MM.1S (cell line): ENCODE data around the gene SEPTIN10.

Experiments used
- EZH2 ChIP-seq: fragments of 300-600 bp; sonication (generic); optimal IDR thresholded peaks from 2 replicates; pipeline ENCODE3; 2017; ENCODE audit warnings: low read depth, mild to moderate bottlenecking, antibody characterized with exemption, low read length, mixed read lengths
- EZH2phosphoT487 ChIP-seq: fragments of 300-600 bp; sonication (generic); IDR thresholded peaks from 2 replicates; pipeline ENCODE4 v1.6.1; 2018; ENCODE audit warnings: antibody characterized with exemption, low read length
- TF ChIP-seq, protein P1 (sequence below): fragments of 300-600 bp; sonication (generic); IDR thresholded peaks from 2 replicates; pipeline ENCODE4 v1.5.1; 2016; ENCODE audit warnings: antibody characterized with exemption, low read length, mixed read lengths

DNA sequence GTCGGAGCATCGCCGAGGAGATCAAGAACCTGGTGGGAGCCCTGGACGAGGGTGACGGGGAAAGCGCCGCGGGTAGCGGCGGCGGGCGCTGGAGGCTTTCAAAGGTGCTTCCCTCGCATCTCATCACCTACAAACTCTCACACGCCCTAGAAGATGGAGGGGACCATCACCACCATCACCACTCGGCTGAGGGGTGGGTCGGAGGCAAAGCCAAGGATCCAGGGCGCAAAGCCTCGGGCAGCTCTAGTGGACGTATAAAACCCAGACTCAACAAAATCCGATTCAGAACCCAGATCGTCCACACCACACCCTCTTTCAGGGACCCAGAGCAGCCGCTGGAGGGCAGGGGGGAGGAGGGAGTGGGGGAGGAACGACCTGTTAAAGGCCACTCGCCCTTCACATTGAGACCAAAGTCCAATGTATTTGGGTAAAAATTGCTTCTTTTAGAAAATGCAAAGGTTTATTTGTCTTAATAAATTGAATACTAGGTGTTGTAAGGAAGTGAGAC lies 1.9 kb upstream of the SEPTIN10 start:
- TF ChIP-seq EZH2 (no peak), EZH2phosphoT487 (no peak)
- TF ChIP-seq, protein P1, sequence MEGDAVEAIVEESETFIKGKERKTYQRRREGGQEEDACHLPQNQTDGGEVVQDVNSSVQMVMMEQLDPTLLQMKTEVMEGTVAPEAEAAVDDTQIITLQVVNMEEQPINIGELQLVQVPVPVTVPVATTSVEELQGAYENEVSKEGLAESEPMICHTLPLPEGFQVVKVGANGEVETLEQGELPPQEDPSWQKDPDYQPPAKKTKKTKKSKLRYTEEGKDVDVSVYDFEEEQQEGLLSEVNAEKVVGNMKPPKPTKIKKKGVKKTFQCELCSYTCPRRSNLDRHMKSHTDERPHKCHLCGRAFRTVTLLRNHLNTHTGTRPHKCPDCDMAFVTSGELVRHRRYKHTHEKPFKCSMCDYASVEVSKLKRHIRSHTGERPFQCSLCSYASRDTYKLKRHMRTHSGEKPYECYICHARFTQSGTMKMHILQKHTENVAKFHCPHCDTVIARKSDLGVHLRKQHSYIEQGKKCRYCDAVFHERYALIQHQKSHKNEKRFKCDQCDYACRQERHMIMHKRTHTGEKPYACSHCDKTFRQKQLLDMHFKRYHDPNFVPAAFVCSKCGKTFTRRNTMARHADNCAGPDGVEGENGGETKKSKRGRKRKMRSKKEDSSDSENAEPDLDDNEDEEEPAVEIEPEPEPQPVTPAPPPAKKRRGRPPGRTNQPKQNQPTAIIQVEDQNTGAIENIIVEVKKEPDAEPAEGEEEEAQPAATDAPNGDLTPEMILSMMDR, result no peak
